NB4 (cell line): Measurements from ENCODE around the gene ARHGEF5.
"Not testable (repeated sequence)": the region's sequence is repeated elsewhere in the genome, so short reads cannot be mapped to it uniquely, and the experiment has no call there.

Source experiments
- CTCF ChIP-seq: IDR thresholded peaks from one replicate; pipeline ENCODE4 v1.5.1; 2012; ENCODE audit warnings: low read depth, low read length
- MAX ChIP-seq: IDR thresholded peaks from 2 replicates; pipeline ENCODE4 v1.6.1; 2011; ENCODE audit warnings: low read depth, low read length
- MYC ChIP-seq: IDR thresholded peaks from 2 replicates; pipeline ENCODE4 v1.6.1; 2011; ENCODE audit warnings: low read depth, low read length
- POLR2A ChIP-seq: IDR thresholded peaks from 2 replicates; pipeline ENCODE4 v1.6.1; 2011; ENCODE audit warnings: mild to moderate bottlenecking; ENCODE audit not compliant: insufficient read length; ENCODE audit errors: extremely low read depth

DNA sequence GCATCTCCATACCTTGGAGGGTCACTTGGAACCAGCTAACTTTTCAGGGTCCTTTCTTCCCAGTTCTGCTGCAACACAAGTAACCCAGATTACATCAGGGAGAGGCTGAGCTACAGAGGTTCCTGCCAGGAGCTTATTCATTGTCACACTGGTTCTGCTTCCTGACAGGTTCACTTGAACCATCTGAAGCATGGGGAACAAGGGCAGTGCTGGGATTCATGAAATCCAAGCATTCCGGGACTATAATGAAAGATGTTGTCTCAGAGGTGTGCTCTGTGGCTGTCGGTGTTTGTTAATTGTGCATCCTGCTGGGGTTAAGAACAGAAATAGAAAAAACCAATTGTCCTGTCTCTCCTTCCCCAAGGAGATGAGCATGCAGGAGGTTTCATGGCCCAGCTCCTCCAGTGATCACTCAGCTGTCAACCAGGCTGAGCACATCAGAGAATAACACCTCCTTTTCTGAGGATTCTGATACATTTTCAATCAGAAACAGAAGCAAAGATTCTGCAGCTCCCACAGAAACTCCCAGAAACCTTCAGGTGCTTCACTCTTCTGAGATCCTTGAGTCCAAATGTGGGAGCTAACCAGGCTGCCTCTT is 43.2 kb upstream of the ARHGEF5 start, which contains the start of gene OR2A1:
- TF ChIP-seq CTCF, MAX, POLR2A, MYC: not testable (repeated sequence)
